SK-N-SH treated with all-trans-retinoic acid at 6 μM for 48 hours (cell line): ENCODE measurements around the gene DIP2C.

ENCODE experiments used
- ATAC-seq: fragments of 200-7000 bp; cut with Tn5 transposase; 3 replicates; pipeline ENCODE4 v1.9.1; 2020; ENCODE audit warnings: mild to moderate bottlenecking, moderate library complexity
- ARNTL ChIP-seq: fragments of 450-650 bp; formaldehyde crosslinking; IDR thresholded peaks from 2 replicates; pipeline ENCODE4 v1.5.0; 2020; ENCODE audit warnings: low read depth, mild to moderate bottlenecking, moderate library complexity, borderline replicate concordance
- CSDC2 ChIP-seq: fragments of 250-450 bp; sonication (Bioruptor Pico); IDR thresholded peaks from 2 replicates; pipeline ENCODE4 v1.5.0; 2020; ENCODE audit warnings: mild to moderate bottlenecking, moderate library complexity
- ESRRG ChIP-seq: fragments of 250-450 bp; sonication (Bioruptor Pico); IDR thresholded peaks from 2 replicates; pipeline ENCODE4 v1.6.1; 2021; ENCODE audit warnings: mild to moderate bottlenecking
- GLIS3 ChIP-seq: fragments of 250-450 bp; sonication (Bioruptor Pico); IDR thresholded peaks from 2 replicates; pipeline ENCODE4 v1.5.0; 2020; ENCODE audit warnings: mild to moderate bottlenecking, moderate library complexity
- OSR1 ChIP-seq: fragments of 250-450 bp; sonication (Bioruptor Pico); IDR thresholded peaks from 2 replicates; pipeline ENCODE4 v1.8.0; 2022; ENCODE audit warnings: moderate library complexity, mild to moderate bottlenecking, inconsistent platforms
- PPARA ChIP-seq: fragments of 250-450 bp; sonication (Bioruptor Pico); IDR thresholded peaks from 2 replicates; pipeline ENCODE4 v1.5.0; 2020; ENCODE audit warnings: mild to moderate bottlenecking, borderline replicate concordance
- SNAI2 ChIP-seq: fragments of 250-450 bp; sonication (Bioruptor Pico); IDR thresholded peaks from 2 replicates; pipeline ENCODE4 v1.5.0; 2020; ENCODE audit warnings: mild to moderate bottlenecking, moderate library complexity
- TCF4 ChIP-seq: fragments of 250-450 bp; sonication (Bioruptor Pico); IDR thresholded peaks from 2 replicates; pipeline ENCODE4 v1.8.0; 2021; ENCODE audit warnings: mild to moderate bottlenecking, moderate library complexity, borderline replicate concordance
- TOX ChIP-seq: fragments of 250-450 bp; sonication (Bioruptor Pico); IDR thresholded peaks from 2 replicates; pipeline ENCODE4 v1.8.0; 2021; ENCODE audit warnings: mild to moderate bottlenecking, moderate library complexity, borderline replicate concordance
- ZC3H10 ChIP-seq: fragments of 250-450 bp; sonication (Bioruptor Pico); IDR thresholded peaks from 2 replicates; pipeline ENCODE4 v1.5.1; 2021; ENCODE audit warnings: mild to moderate bottlenecking, moderate library complexity
- ZFP3 ChIP-seq: fragments of 250-450 bp; sonication (Bioruptor Pico); IDR thresholded peaks from 2 replicates; pipeline ENCODE4 v1.5.0; 2020; ENCODE audit warnings: mild to moderate bottlenecking, moderate library complexity
- ZFP30 ChIP-seq: fragments of 450-650 bp; formaldehyde crosslinking; IDR thresholded peaks from 2 replicates; pipeline ENCODE4 v1.5.0; 2022; ENCODE audit warnings: mild to moderate bottlenecking, moderate library complexity
- ZNF565 ChIP-seq: fragments of 450-650 bp; formaldehyde crosslinking; conservative IDR thresholded peaks from 2 replicates; pipeline ENCODE4 v1.5.0; 2020; ENCODE audit warnings: low read depth, mild to moderate bottlenecking, moderate library complexity
- ZNF70 ChIP-seq: fragments of 450-650 bp; formaldehyde crosslinking; IDR thresholded peaks from 2 replicates; pipeline ENCODE4 v1.5.0; 2020; ENCODE audit warnings: mild to moderate bottlenecking, moderate library complexity
- ZNF8 ChIP-seq: fragments of 450-650 bp; formaldehyde crosslinking; IDR thresholded peaks from 2 replicates; pipeline ENCODE4 v1.5.0; 2020; ENCODE audit warnings: mild to moderate bottlenecking, moderate library complexity
- TF ChIP-seq, protein P1 (sequence below): fragments of 250-450 bp; sonication (Bioruptor Pico); IDR thresholded peaks from 2 replicates; pipeline ENCODE4 v1.5.1; 2021; ENCODE audit warnings: mild to moderate bottlenecking, moderate library complexity
- TF ChIP-seq, protein P2 (sequence below): fragments of 250-450 bp; sonication (Bioruptor Pico); IDR thresholded peaks from 2 replicates; pipeline ENCODE4 v1.8.0; 2020; ENCODE audit warnings: mild to moderate bottlenecking, moderate library complexity, borderline replicate concordance
- TF ChIP-seq, protein P3 (sequence below): fragments of 250-450 bp; sonication (Bioruptor Pico); IDR thresholded peaks from 2 replicates; pipeline ENCODE4 v1.5.0; 2020; ENCODE audit warnings: mild to moderate bottlenecking, moderate library complexity
- TF ChIP-seq, protein P4 (sequence below): fragments of 250-450 bp; sonication (Bioruptor Pico); IDR thresholded peaks from 2 replicates; pipeline ENCODE4 v1.5.1; 2020; ENCODE audit warnings: low read depth, mild to moderate bottlenecking, moderate library complexity
- TF ChIP-seq, protein P5 (sequence below): fragments of 250-450 bp; sonication (Bioruptor Pico); IDR thresholded peaks from 2 replicates; pipeline ENCODE4 v1.8.0; 2021; ENCODE audit warnings: low read depth, mild to moderate bottlenecking, moderate library complexity, borderline replicate concordance

Gene DIP2C

GRCh38 chr10:673492-673891 lies 16.0 kb downstream of the DIP2C start:
- TF ChIP-seq, protein P1, sequence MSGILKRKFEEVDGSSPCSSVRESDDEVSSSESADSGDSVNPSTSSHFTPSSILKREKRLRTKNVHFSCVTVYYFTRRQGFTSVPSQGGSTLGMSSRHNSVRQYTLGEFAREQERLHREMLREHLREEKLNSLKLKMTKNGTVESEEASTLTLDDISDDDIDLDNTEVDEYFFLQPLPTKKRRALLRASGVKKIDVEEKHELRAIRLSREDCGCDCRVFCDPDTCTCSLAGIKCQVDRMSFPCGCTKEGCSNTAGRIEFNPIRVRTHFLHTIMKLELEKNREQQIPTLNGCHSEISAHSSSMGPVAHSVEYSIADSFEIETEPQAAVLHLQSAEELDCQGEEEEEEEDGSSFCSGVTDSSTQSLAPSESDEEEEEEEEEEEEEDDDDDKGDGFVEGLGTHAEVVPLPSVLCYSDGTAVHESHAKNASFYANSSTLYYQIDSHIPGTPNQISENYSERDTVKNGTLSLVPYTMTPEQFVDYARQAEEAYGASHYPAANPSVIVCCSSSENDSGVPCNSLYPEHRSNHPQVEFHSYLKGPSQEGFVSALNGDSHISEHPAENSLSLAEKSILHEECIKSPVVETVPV (CRISPR knock-in tag), result no peak
- TF ChIP-seq, protein P2, sequence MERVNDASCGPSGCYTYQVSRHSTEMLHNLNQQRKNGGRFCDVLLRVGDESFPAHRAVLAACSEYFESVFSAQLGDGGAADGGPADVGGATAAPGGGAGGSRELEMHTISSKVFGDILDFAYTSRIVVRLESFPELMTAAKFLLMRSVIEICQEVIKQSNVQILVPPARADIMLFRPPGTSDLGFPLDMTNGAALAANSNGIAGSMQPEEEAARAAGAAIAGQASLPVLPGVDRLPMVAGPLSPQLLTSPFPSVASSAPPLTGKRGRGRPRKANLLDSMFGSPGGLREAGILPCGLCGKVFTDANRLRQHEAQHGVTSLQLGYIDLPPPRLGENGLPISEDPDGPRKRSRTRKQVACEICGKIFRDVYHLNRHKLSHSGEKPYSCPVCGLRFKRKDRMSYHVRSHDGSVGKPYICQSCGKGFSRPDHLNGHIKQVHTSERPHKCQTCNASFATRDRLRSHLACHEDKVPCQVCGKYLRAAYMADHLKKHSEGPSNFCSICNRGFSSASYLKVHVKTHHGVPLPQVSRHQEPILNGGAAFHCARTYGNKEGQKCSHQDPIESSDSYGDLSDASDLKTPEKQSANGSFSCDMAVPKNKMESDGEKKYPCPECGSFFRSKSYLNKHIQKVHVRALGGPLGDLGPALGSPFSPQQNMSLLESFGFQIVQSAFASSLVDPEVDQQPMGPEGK (CRISPR knock-in tag), result no peak
- TF ChIP-seq ZC3H10 (CRISPR knock-in tag) (no peak), ZNF565 (no peak), PPARA (CRISPR knock-in tag) (no peak), SNAI2 (no peak), ZNF70 (CRISPR knock-in tag) (no peak), ARNTL (CRISPR knock-in tag) (no peak), ZFP3 (CRISPR knock-in tag) (no peak), TCF4 (CRISPR knock-in tag) (no peak), GLIS3 (CRISPR knock-in tag) (no peak), TOX (CRISPR knock-in tag) (no peak), CSDC2 (CRISPR knock-in tag) (no peak), ESRRG (CRISPR knock-in tag) (no peak), ZFP30 (CRISPR knock-in tag) (no peak), ZNF8 (no peak)
- TF ChIP-seq, protein P3, sequence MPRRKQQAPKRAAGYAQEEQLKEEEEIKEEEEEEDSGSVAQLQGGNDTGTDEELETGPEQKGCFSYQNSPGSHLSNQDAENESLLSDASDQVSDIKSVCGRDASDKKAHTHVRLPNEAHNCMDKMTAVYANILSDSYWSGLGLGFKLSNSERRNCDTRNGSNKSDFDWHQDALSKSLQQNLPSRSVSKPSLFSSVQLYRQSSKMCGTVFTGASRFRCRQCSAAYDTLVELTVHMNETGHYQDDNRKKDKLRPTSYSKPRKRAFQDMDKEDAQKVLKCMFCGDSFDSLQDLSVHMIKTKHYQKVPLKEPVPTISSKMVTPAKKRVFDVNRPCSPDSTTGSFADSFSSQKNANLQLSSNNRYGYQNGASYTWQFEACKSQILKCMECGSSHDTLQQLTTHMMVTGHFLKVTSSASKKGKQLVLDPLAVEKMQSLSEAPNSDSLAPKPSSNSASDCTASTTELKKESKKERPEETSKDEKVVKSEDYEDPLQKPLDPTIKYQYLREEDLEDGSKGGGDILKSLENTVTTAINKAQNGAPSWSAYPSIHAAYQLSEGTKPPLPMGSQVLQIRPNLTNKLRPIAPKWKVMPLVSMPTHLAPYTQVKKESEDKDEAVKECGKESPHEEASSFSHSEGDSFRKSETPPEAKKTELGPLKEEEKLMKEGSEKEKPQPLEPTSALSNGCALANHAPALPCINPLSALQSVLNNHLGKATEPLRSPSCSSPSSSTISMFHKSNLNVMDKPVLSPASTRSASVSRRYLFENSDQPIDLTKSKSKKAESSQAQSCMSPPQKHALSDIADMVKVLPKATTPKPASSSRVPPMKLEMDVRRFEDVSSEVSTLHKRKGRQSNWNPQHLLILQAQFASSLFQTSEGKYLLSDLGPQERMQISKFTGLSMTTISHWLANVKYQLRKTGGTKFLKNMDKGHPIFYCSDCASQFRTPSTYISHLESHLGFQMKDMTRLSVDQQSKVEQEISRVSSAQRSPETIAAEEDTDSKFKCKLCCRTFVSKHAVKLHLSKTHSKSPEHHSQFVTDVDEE (CRISPR knock-in tag), result no peak
- TF ChIP-seq, protein P4, sequence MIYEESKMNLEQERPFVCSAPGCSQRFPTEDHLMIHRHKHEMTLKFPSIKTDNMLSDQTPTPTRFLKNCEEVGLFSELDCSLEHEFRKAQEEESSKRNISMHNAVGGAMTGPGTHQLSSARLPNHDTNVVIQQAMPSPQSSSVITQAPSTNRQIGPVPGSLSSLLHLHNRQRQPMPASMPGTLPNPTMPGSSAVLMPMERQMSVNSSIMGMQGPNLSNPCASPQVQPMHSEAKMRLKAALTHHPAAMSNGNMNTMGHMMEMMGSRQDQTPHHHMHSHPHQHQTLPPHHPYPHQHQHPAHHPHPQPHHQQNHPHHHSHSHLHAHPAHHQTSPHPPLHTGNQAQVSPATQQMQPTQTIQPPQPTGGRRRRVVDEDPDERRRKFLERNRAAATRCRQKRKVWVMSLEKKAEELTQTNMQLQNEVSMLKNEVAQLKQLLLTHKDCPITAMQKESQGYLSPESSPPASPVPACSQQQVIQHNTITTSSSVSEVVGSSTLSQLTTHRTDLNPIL (CRISPR knock-in tag), result no peak
- TF ChIP-seq, protein P5, sequence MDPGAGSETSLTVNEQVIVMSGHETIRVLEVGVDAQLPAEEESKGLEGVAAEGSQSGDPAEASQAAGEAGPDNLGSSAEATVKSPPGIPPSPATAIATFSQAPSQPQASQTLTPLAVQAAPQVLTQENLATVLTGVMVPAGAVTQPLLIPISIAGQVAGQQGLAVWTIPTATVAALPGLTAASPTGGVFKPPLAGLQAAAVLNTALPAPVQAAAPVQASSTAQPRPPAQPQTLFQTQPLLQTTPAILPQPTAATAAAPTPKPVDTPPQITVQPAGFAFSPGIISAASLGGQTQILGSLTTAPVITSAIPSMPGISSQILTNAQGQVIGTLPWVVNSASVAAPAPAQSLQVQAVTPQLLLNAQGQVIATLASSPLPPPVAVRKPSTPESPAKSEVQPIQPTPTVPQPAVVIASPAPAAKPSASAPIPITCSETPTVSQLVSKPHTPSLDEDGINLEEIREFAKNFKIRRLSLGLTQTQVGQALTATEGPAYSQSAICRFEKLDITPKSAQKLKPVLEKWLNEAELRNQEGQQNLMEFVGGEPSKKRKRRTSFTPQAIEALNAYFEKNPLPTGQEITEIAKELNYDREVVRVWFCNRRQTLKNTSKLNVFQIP (CRISPR knock-in tag), result no peak
- no peak for ATAC-seq

DNA sequence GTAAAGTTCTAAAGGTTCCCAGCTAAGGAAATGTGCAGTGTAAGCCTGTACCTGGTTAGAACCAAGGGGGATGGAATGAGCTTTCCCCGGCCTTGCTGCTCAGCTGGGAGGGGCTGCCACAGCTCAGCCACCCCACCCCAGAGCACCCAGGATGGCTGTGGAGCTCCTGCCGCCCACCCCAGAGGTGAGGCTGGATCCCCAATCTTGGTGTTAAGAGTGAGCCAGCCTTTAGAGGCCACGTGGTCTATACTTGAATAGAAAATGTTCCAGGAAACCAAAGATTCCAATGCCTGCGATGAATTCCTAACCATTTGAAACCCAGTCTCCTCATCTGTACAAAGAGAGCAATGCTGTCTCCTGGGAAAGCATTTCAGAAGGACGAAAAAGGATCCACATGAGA lies 16.5 kb downstream of the DIP2C start:
- TF ChIP-seq TCF4 (CRISPR knock-in tag), result no peak
- TF ChIP-seq SNAI2, result no peak
- no peak for TF ChIP-seq OSR1
- TF ChIP-seq ZC3H10 (CRISPR knock-in tag), result no peak
- no peak for ATAC-seq

DNA sequence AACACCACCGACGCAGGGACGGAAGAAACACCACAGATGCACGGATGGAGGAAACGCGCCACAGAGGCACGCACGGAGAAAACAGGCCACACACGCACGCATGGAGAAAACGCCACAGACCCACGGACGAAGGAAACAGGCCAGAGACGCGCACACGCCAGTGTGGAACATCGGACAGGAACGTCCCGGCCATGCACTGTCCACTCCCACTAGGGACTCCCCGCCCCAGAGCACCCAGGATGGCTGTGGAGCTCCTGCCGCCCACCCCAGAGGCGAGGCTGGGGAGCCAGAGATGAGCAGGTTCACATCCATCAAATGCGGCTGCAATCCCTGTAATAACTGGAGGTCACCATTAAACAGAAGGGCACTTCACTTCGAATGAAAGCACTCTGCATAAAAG lies 17.3 kb downstream of the DIP2C start:
- ATAC-seq, result no peak
- TF ChIP-seq OSR1 (no peak), ZNF565 (no peak), GLIS3 (CRISPR knock-in tag) (no peak), SNAI2 (no peak), TOX (CRISPR knock-in tag) (no peak), ZFP30 (CRISPR knock-in tag) (no peak)
- TF ChIP-seq, protein P3 (CRISPR knock-in tag), result no peak
